HCT116 (cell line): Measurements from ENCODE around the gene MST1R. TPM values are rescaled to one million over a fixed set of nuclear protein-coding genes. Genes with fewer than 3 reads are reported as not detected.

Source experiments
- ATAC-seq: fragments of 200-7000 bp; cut with Tn5 transposase; 2 replicates; pipeline ENCODE4 v1.9.1; 2020; ENCODE audit warnings: mild to moderate bottlenecking, moderate library complexity
- BruUV-seq: library from RNA; stranded (reverse); fragments of 400-500 nt; replicated peaks from 2 replicates; lab custom pipeline; 2021; lab: Mats Ljungman, UMichigan
- CTCF ChIA-PET: fragments of 300-600 bp; sonication (Branson Sonifier 250); formaldehyde crosslinking; loops from one replicate; lab custom pipeline; 2021; ENCODE audit warnings: antibody characterized with exemption; lab: Charles Lee
- POLR2A ChIA-PET: fragments of 300-600, 350-600 bp; sonication (Branson Sonifier 250); formaldehyde crosslinking; loops from one replicate; lab custom pipeline; 2021; ENCODE audit warnings: antibody characterized with exemption; lab: Charles Lee
- RAD21 ChIA-PET, 2 experiments: fragments of 300-600 bp; sonication (Branson Sonifier 250); formaldehyde crosslinking; loops; one replicate each; lab custom pipeline; 2023; ENCODE audit warnings: low total read pairs in 2 of 2; ENCODE audit not compliant: uncharacterized antibody in 2 of 2, unreplicated experiment in 2 of 2, low non-redundant PET in 1 of 2; lab: Charles Lee
- DNase-seq: peaks from one replicate; pipeline ENCODE4 v3.0.0-alpha.2; 2010; ENCODE audit warnings: low read depth, low spot score
- H2AFZ ChIP-seq: fragments of 200-600 bp; shearing (Covaris generic), sonication (generic); 2 replicates; pipeline ENCODE4 v1.6.1; 2017; ENCODE audit warnings: low read depth, mixed run types, mixed read lengths, antibody characterized with exemption, low read length; ENCODE audit not compliant: poor library complexity, severe bottlenecking
- H3K27ac ChIP-seq: 2 replicates; pipeline ENCODE4 v1.5.1; 2012; ENCODE audit warnings: low read depth, low read length
- H3K27me3 ChIP-seq: fragments of 200-600 bp; sonication (generic); 2 replicates; pipeline ENCODE4 v1.6.1; 2016; ENCODE audit warnings: mixed run types, low read length, mixed read lengths; ENCODE audit not compliant: insufficient read depth
- H3K36me3 ChIP-seq, 2 experiments: fragments of 200-500 bp in 1 of 2; fragments of 200-600 bp in 1 of 2; sonication (Bioruptor generic) in 1 of 2; sonication (generic) in 1 of 2; 2 replicates each; pipeline versions ENCODE4 v1.5.1 to v1.6.1; 2014 to 2016; ENCODE audit warnings: low read length in 2 of 2, inconsistent platforms in 1 of 2, mixed read lengths in 1 of 2, mixed run types in 1 of 2; ENCODE audit not compliant: insufficient read depth in 2 of 2, control insufficient read depth in 1 of 2
- H3K4me1 ChIP-seq, 2 experiments: fragments of 200-600 bp in 1 of 2; sonication (generic) in 1 of 2; 2 replicates each; pipeline versions ENCODE4 v1.5.1 to v1.6.1; 2012 to 2017; ENCODE audit warnings: low read length in 2 of 2, inconsistent platforms in 1 of 2, mild to moderate bottlenecking in 1 of 2, mixed read lengths in 1 of 2, mixed run types in 1 of 2, moderate library complexity in 1 of 2; ENCODE audit not compliant: insufficient read depth in 2 of 2, control insufficient read depth in 1 of 2
- H3K4me2 ChIP-seq: fragments of 200-600 bp; sonication (generic); 2 replicates; pipeline ENCODE4 v1.6.1; 2017; ENCODE audit warnings: mixed run types, low read length, mixed read lengths
- H3K4me3 ChIP-seq, 2 experiments: fragments of 200-600 bp in 1 of 2; sonication (generic) in 1 of 2; replicated peaks in 1 of 2; 2 replicates each; pipeline ENCODE4 v1.5.1; 2011 to 2016; ENCODE audit warnings: low read length in 2 of 2, control low read depth in 1 of 2, low read depth in 1 of 2, mild to moderate bottlenecking in 1 of 2, mixed read lengths in 1 of 2, mixed run types in 1 of 2
- H3K79me2 ChIP-seq: fragments of 200-600 bp; sonication (generic); 2 replicates; pipeline ENCODE4 v1.6.1; 2017; ENCODE audit warnings: mild to moderate bottlenecking, mixed run types, low read length, moderate library complexity, mixed read lengths; ENCODE audit not compliant: insufficient read depth
- H3K9ac ChIP-seq: fragments of 200-600 bp; sonication (generic); 2 replicates; pipeline ENCODE4 v1.6.1; 2016; ENCODE audit warnings: low read length, mixed read lengths
- H3K9me2 ChIP-seq: fragments of 200-600 bp; sonication (generic), shearing (Covaris generic); 2 replicates; pipeline ENCODE4 v1.6.1; 2017; ENCODE audit warnings: mixed run types, mild to moderate bottlenecking, moderate library complexity; ENCODE audit not compliant: insufficient read depth
- H3K9me3 ChIP-seq, 2 experiments: fragments of 200-500 bp in 1 of 2; fragments of 200-600 bp in 1 of 2; sonication (Bioruptor generic) in 1 of 2; sonication (generic) in 1 of 2; 2 replicates each; pipeline ENCODE4 v1.6.1; 2014 to 2017; ENCODE audit warnings: low read length in 2 of 2, mixed read lengths in 2 of 2, inconsistent platforms in 1 of 2, low read depth in 1 of 2, mild to moderate bottlenecking in 1 of 2, mixed run types in 1 of 2, moderate library complexity in 1 of 2; ENCODE audit not compliant: control insufficient read depth in 1 of 2, insufficient read depth in 1 of 2
- H4K20me1 ChIP-seq: fragments of 200-600 bp; sonication (generic), shearing (Covaris generic); 2 replicates; pipeline ENCODE4 v1.6.1; 2017; ENCODE audit warnings: mixed run types, mild to moderate bottlenecking, moderate library complexity; ENCODE audit not compliant: insufficient read depth
- EZH2 ChIP-seq: fragments of 200-600 bp; sonication (generic); IDR thresholded peaks from 2 replicates; pipeline ENCODE4 v1.6.1; 2017; ENCODE audit warnings: antibody characterized with exemption, mixed run types
- FOSL1 ChIP-seq: IDR thresholded peaks from 2 replicates; pipeline ENCODE4 v1.6.1; 2012; ENCODE audit warnings: low read depth
- RAD21 ChIP-seq: IDR thresholded peaks from 2 replicates; pipeline ENCODE4 v1.6.1; 2012; ENCODE audit warnings: low read depth, mild to moderate bottlenecking
- SP1 ChIP-seq: IDR thresholded peaks from 2 replicates; pipeline ENCODE4 v1.6.1; 2012; ENCODE audit warnings: low read depth
- TCF7L2 ChIP-seq: IDR thresholded peaks from 2 replicates; pipeline ENCODE4 v1.7.0; 2011; ENCODE audit warnings: borderline replicate concordance, inconsistent platforms; ENCODE audit not compliant: insufficient read depth, insufficient read length; ENCODE audit errors: extremely low read depth
- ZBTB33 ChIP-seq: IDR thresholded peaks from 2 replicates; pipeline ENCODE4 v1.6.1; 2011; ENCODE audit warnings: mild to moderate bottlenecking, low read length, moderate library complexity; ENCODE audit not compliant: insufficient replicate concordance; ENCODE audit errors: extremely low read depth
- intact Hi-C: fragments of 100-400 bp; cut with micrococcal nuclease; formaldehyde crosslinking; loops from 2 replicates; pipeline ENCODE4 v1.10.0; 2022
- total RNA-seq: library from RNA; stranded (reverse); gene quantifications from one replicate; pipeline ENCODE4 v1.2.1, GENCODE V29; 2021; ENCODE audit not compliant: unreplicated experiment

The MST1R gene
- total RNA-seq, 1 experiment from 2014 or later = 113 TPM

- Histone ChIP-seq H3K4me2 (peak overlapping the region; percentile 82; the same call in 1 of the 2 replicates), H3K27me3 (no peaks in the 10 kb centered on the region), H3K9ac (no peak overlapping the region), H3K27ac (no peak overlapping the region), H3K9me3 (no peaks in the 10 kb centered on the region), H3K4me1 (peaks cover 26 to 49% of the 10 kb centered on the region in 2 experiments), H3K9me2 (no peaks in the 10 kb centered on the region), H3K36me3 (no peaks in the 10 kb centered on the region), H2AFZ (no peak overlapping the region), H4K20me1 (no peaks in the 10 kb centered on the region), H3K4me3 (no peak overlapping the region), H3K79me2 (no peaks in the 10 kb centered on the region)
- ChIA-PET RAD21 (no interaction called here), POLR2A (interaction anchor here (0.8 to 4.4 kb wide), 2 partner anchors 12 to 27 kb away, joined by 6 to 38 read pairs; partner anchors contain the start of gene RBM6), CTCF (no interaction called here)
- intact Hi-C loops = no loop called here
- no peak for ATAC-seq
- no TSS peak for BruUV-seq
- DNase-seq = no peak
- no peak for TF ChIP-seq EZH2
- no peak for TF ChIP-seq RAD21
Measured at GRCh38 chr3:49927798-49928197, 24.1 kb upstream of the MST1R start.

GRCh38 chr3:49926117-49926728 is 22.6 kb upstream of the MST1R start:
- CTCF ChIA-PET = no interaction called here
- intact Hi-C loops = no loop called here
- no peak overlapping the region for H2AFZ ChIP-seq
- no peaks in the 10 kb centered on the region for H3K36me3 ChIP-seq
- no peak for DNase-seq
- H3K9ac ChIP-seq = no peak overlapping the region
- H3K79me2 ChIP-seq = no peaks in the 10 kb centered on the region
- H3K9me2 ChIP-seq = no peaks in the 10 kb centered on the region
- no peaks in the 10 kb centered on the region for H3K27me3 ChIP-seq
- H3K4me2 ChIP-seq = no peak overlapping the region
- H3K27ac ChIP-seq = no peak overlapping the region
- POLR2A ChIA-PET = no interaction called here
- H3K4me3 ChIP-seq = no peak overlapping the region
- TF ChIP-seq SP1 (no peak), FOSL1 (no peak), TCF7L2 (no peak), ZBTB33 (no peak), EZH2 (no peak)
- TF ChIP-seq, all 23 proteins: peak for 0
- no peaks in the 10 kb centered on the region for H4K20me1 ChIP-seq
- BruUV-seq = no TSS peak
- no peaks in the 10 kb centered on the region for H3K9me3 ChIP-seq
- ATAC-seq = no peak
- RAD21 ChIA-PET = no interaction called here
- peaks cover 25 to 43% of the 10 kb centered on the region in 2 experiments for H3K4me1 ChIP-seq
